Measurements from ENCODE around the gene STX3. TPM values are rescaled to one million over a fixed set of nuclear protein-coding genes. Genes with fewer than 3 reads are reported as not detected.

Gene STX3
- total and polyA plus RNA-seq, 2 of the 13 experiments (the other 11 are each of a cell fraction or from before 2014, with no cell fraction given), result 16.5 to 24.0 TPM

DNA sequence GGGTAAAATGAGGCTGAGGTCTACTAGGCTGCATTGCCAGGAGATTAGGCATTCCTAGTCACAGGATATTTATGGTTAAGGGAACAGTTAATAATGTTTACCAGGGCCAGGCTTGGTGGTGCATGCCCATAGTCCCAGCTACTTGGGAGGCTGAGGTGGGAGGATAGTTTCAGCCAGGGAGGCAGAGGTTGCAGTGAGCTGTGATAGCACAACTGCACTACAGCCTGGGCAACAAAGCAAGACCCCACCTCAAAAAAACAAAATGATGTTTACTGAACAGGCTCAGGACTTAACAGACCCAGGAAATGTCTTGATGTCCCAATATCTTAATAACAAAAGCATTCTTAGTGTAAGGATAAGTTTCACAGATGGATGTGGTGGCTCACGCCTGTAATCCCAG is 58.2 kb downstream of the STX3 start:
- no TSS peak for BruUV-seq (replicated peaks)
- CTCF ChIA-PET (ENCODE audit: low intra/inter-chr PET ratio, low total read pairs), result no interaction called here
- in situ Hi-C loops (cut with HindIII; ENCODE audit: extremely low pct_ligation_motif_present, low pct_unique_long_range_greater_than_20kb), result no loop called here

GRCh38 chr11:59814021-59814420 is 58.8 kb downstream of the STX3 start:
- H3K79me2 ChIP-seq (ENCODE audit: insufficient read depth, low read length), result peaks cover 4% of the 10 kb centered on the region
- H3K4me3 ChIP-seq (replicated peaks in 1 of 3; ENCODE audit: insufficient read depth in 1 of 3, low read depth in 2 of 3, low read length in 3 of 3), result no peak overlapping the region
- no peak overlapping the region for H3K27ac ChIP-seq (ENCODE audit: extremely low read length, insufficient read depth, low read length)
- peak overlapping the region; percentile 45 for H3K4me2 ChIP-seq (ENCODE audit: low read depth, low read length)
- no peaks in the 10 kb centered on the region for H3K27me3 ChIP-seq (ENCODE audit: control insufficient read depth in 1 of 2, insufficient read depth in 2 of 2, low read length in 2 of 2)
- TF ChIP-seq RXRA (CRISPR knock-in tag; IDR thresholded peaks at IDR 0.05) (no peak), SMAD9 (CRISPR knock-in tag; IDR thresholded peaks at IDR 0.05) (no peak), MTERF4 (CRISPR knock-in tag; IDR thresholded peaks at IDR 0.05) (no peak), ELF3 (CRISPR knock-in tag; IDR thresholded peaks at IDR 0.05) (no peak), ISL2 (CRISPR knock-in tag; IDR thresholded peaks at IDR 0.05) (no peak), ZZZ3 (CRISPR knock-in tag; IDR thresholded peaks at IDR 0.05; ENCODE audit: borderline replicate concordance) (no peak), FOSL1 (CRISPR knock-in tag; IDR thresholded peaks at IDR 0.05; ENCODE audit: borderline replicate concordance) (no peak), NR2C2 (CRISPR knock-in tag; IDR thresholded peaks at IDR 0.05; ENCODE audit: borderline replicate concordance) (no peak)
- TF ChIP-seq, protein P1, sequence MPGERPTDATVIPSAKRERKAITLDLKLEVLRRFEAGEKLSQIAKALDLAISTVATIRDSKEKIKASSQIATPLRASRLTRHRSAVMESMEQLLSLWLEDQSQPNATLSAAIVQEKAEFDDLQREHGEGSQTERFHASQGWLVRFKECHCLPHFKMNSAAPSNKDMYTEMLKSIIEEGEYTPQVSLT (CRISPR knock-in tag; IDR thresholded peaks at IDR 0.05; ENCODE audit: borderline replicate concordance, low read depth), result no peak
- TF ChIP-seq, protein P2, sequence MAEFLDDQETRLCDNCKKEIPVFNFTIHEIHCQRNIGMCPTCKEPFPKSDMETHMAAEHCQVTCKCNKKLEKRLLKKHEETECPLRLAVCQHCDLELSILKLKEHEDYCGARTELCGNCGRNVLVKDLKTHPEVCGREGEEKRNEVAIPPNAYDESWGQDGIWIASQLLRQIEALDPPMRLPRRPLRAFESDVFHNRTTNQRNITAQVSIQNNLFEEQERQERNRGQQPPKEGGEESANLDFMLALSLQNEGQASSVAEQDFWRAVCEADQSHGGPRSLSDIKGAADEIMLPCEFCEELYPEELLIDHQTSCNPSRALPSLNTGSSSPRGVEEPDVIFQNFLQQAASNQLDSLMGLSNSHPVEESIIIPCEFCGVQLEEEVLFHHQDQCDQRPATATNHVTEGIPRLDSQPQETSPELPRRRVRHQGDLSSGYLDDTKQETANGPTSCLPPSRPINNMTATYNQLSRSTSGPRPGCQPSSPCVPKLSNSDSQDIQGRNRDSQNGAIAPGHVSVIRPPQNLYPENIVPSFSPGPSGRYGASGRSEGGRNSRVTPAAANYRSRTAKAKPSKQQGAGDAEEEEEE (CRISPR knock-in tag; IDR thresholded peaks at IDR 0.05; ENCODE audit: borderline replicate concordance), result no peak
- TF ChIP-seq, protein P3, sequence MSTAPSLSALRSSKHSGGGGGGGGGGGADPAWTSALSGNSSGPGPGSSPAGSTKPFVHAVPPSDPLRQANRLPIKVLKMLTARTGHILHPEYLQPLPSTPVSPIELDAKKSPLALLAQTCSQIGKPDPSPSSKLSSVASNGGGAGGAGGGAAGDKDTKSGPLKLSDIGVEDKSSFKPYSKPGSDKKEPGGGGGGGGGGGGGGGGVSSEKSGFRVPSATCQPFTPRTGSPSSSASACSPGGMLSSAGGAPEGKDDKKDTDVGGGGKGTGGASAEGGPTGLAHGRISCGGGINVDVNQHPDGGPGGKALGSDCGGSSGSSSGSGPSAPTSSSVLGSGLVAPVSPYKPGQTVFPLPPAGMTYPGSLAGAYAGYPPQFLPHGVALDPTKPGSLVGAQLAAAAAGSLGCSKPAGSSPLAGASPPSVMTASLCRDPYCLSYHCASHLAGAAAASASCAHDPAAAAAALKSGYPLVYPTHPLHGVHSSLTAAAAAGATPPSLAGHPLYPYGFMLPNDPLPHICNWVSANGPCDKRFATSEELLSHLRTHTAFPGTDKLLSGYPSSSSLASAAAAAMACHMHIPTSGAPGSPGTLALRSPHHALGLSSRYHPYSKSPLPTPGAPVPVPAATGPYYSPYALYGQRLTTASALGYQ (CRISPR knock-in tag; IDR thresholded peaks at IDR 0.05), result no peak
- no peaks in the 10 kb centered on the region for H3K36me3 ChIP-seq (replicated peaks in 1 of 2; ENCODE audit: control insufficient read depth in 1 of 2, insufficient read depth in 2 of 2, low read length in 2 of 2)
- in situ Hi-C loops (cut with HindIII; ENCODE audit: extremely low pct_ligation_motif_present, low pct_unique_long_range_greater_than_20kb) (no loop called here), intact Hi-C loops (cut with micrococcal nuclease; ENCODE audit: unreplicated experiment) (no loop called here)
- FAIRE-seq (no peak), ATAC-seq (no peak), DNase-seq (ENCODE audit: low spot score) (no peak)
- no TSS peak for BruUV-seq (replicated peaks)
- H3K9ac ChIP-seq (ENCODE audit: insufficient read depth, low read depth, low read length), result no peak overlapping the region
- H4K20me1 ChIP-seq (ENCODE audit: insufficient read depth, low read length), result no peaks in the 10 kb centered on the region
- POLR2A ChIA-PET, result no interaction called here
- CTCF ChIA-PET (ENCODE audit: low intra/inter-chr PET ratio, low total read pairs), result no interaction called here
- H3K4me1 ChIP-seq (ENCODE audit: insufficient read depth, low read length), result peaks cover 23% of the 10 kb centered on the region
- 8% methylated on average over 1 of the region's 1 CpG for WGBS (ENCODE audit: low lambda C conversion rate)
- H3K9me3 ChIP-seq (ENCODE audit: low read length), result no peaks in the 10 kb centered on the region
- no peak overlapping the region for H2AFZ ChIP-seq (ENCODE audit: low read length)

More for the DNA sequence above, 58.2 kb downstream of the STX3 start:
- intact Hi-C loops (cut with micrococcal nuclease; ENCODE audit: unreplicated experiment), result no loop called here
- FAIRE-seq (no peak), DNase-seq (ENCODE audit: low spot score) (no peak), ATAC-seq (no peak)
- Histone ChIP-seq H2AFZ (ENCODE audit: low read length) (no peak overlapping the region), H3K27ac (ENCODE audit: extremely low read length, insufficient read depth, low read length) (no peak overlapping the region), H3K9ac (ENCODE audit: insufficient read depth, low read depth, low read length) (no peak overlapping the region), H3K4me2 (ENCODE audit: low read depth, low read length) (no peak overlapping the region), H3K4me3 (replicated peaks in 1 of 3; ENCODE audit: insufficient read depth in 1 of 3, low read depth in 2 of 3, low read length in 3 of 3) (no peak overlapping the region), H4K20me1 (ENCODE audit: insufficient read depth, low read length) (no peaks in the 10 kb centered on the region), H3K9me3 (ENCODE audit: low read length) (no peaks in the 10 kb centered on the region), H3K79me2 (ENCODE audit: insufficient read depth, low read length) (peaks cover 4% of the 10 kb centered on the region), H3K4me1 (ENCODE audit: insufficient read depth, low read length) (peaks cover 30% of the 10 kb centered on the region), H3K27me3 (ENCODE audit: control insufficient read depth in 1 of 2, insufficient read depth in 2 of 2, low read length in 2 of 2) (no peaks in the 10 kb centered on the region), H3K36me3 (replicated peaks in 1 of 2; ENCODE audit: control insufficient read depth in 1 of 2, insufficient read depth in 2 of 2, low read length in 2 of 2) (no peaks in the 10 kb centered on the region)
- 81% methylated on average over 1 of the region's 1 CpG for WGBS (ENCODE audit: low lambda C conversion rate)
- TF ChIP-seq MEIS2 (CRISPR knock-in tag; IDR thresholded peaks at IDR 0.05), result no peak
- TF ChIP-seq SAP130 (CRISPR knock-in tag; IDR thresholded peaks at IDR 0.05; ENCODE audit: low read depth), result no peak
- no peak for TF ChIP-seq XRCC5 (optimal IDR thresholded peaks at IDR 0.05; ENCODE audit: low read length)
- TF ChIP-seq DNMT1 (CRISPR knock-in tag; IDR thresholded peaks at IDR 0.05), result no peak
- TF ChIP-seq SIN3B (IDR thresholded peaks at IDR 0.05; ENCODE audit: low read length), result no peak
- POLR2A ChIA-PET, result no interaction called here
